ENCODE measurements around the gene PFDN2. TPM values are rescaled to one million over a fixed set of nuclear protein-coding genes. Genes with fewer than 3 reads are reported as not detected.

The PFDN2 gene
- total RNA-seq, 2 donors from 2014 or later, result 33.6 to 36.0 TPM

DNA sequence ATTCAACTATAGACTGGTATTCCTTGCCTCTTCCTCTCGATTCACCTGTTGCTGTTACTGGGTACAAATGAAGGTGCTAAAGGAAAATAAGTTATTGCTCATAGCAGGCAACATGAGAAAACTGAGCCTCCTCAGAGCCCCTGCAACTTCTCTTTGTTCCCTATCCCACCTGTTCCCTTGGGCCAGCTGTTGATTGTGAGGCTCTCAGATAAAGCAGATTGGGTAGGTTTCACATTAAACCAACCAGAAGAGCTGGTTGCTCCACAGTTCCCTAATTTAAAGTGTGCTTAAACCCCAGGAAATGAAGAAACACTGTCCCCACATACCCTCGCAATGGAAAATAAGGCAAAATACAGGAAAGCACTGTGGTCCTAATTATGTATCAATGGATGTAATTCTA, 9.8 kb upstream of the PFDN2 start:
- no peak for TF ChIP-seq POLR2A (IDR thresholded peaks at IDR 0.05)
- TF ChIP-seq, protein P1, sequence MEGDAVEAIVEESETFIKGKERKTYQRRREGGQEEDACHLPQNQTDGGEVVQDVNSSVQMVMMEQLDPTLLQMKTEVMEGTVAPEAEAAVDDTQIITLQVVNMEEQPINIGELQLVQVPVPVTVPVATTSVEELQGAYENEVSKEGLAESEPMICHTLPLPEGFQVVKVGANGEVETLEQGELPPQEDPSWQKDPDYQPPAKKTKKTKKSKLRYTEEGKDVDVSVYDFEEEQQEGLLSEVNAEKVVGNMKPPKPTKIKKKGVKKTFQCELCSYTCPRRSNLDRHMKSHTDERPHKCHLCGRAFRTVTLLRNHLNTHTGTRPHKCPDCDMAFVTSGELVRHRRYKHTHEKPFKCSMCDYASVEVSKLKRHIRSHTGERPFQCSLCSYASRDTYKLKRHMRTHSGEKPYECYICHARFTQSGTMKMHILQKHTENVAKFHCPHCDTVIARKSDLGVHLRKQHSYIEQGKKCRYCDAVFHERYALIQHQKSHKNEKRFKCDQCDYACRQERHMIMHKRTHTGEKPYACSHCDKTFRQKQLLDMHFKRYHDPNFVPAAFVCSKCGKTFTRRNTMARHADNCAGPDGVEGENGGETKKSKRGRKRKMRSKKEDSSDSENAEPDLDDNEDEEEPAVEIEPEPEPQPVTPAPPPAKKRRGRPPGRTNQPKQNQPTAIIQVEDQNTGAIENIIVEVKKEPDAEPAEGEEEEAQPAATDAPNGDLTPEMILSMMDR (IDR thresholded peaks at IDR 0.05), result no peak
- H3K36me3 ChIP-seq, result peaks cover 5 to 11% of the 10 kb centered on the region in 2 donors
- H3K4me1 ChIP-seq (replicated peaks), result no peaks in the 10 kb centered on the region
- 87% methylated on average over 2 of the region's 2 CpGs for WGBS
- no peaks in the 10 kb centered on the region for H3K27me3 ChIP-seq (replicated peaks; ENCODE audit: insufficient read depth)
- intact Hi-C loops (cut with DNase I), result no loop called here
- H3K27ac ChIP-seq, result no peak overlapping the region
- H3K4me3 ChIP-seq, result no peak overlapping the region
- no peaks in the 10 kb centered on the region for H3K9me3 ChIP-seq
- no peak for DNase-seq (ENCODE audit: low spot score)

DNA sequence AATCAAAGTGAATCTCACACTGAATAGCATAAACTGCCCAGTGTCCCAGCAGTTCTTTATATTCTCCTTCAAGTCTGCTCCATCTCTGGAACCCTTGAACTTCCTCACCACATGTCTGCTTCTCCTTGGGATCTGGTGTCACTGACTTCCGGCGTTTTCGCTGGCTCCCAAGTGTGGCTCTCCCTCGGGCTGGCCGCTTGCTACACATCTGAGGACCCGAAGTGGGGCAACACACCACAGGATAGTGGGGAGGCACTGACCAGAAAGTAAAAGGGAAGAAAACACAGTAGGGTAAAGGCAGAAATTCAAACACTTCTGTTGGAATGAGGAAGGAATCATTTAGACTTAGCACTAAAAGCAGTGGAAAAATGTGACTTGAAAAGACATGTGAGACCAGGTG, 5.1 kb upstream of the PFDN2 start:
- Histone ChIP-seq H3K4me3 (no peak overlapping the region), H3K27ac (no peak overlapping the region), H3K9me3 (no peaks in the 10 kb centered on the region), H3K27me3 (replicated peaks; ENCODE audit: insufficient read depth) (no peaks in the 10 kb centered on the region), H3K4me1 (replicated peaks) (peaks cover 11% of the 10 kb centered on the region), H3K36me3 (peaks cover 8 to 25% of the 10 kb centered on the region in 2 donors)
- 85% methylated on average over 6 of the region's 6 CpGs for WGBS
- TF ChIP-seq, protein P1 (IDR thresholded peaks at IDR 0.05), result no peak
- TF ChIP-seq POLR2AphosphoS5 (IDR thresholded peaks at IDR 0.05), result no peak
- no peak for TF ChIP-seq POLR2A (IDR thresholded peaks at IDR 0.05)
- no peak for DNase-seq (ENCODE audit: low spot score)
- intact Hi-C loops (cut with DNase I), result no loop called here

DNA sequence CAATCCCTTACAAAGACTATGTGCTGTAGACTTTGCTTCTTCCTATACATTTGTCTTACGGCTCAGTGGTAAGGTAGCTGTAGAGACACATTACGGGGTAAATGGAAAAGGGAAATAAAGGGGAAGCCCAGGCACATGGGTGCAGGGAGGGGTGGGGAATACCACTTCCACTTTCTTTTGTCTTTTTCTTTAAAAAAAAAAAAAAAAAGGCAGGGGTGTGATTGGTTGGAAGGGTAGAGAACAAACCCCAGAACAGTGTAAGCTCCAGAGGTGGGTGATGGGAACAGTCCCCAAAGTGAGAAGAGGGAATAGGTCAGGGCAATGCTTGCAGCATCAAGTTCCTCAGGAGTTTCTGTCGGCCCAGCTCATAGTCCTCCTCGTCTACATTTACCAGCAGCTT, 4.0 kb upstream of the PFDN2 start:
- no peak for DNase-seq (ENCODE audit: low spot score)
- Histone ChIP-seq H3K4me1 (replicated peaks) (peaks cover 11% of the 10 kb centered on the region), H3K9me3 (no peaks in the 10 kb centered on the region), H3K27me3 (replicated peaks; ENCODE audit: insufficient read depth) (no peaks in the 10 kb centered on the region), H3K4me3 (no peak overlapping the region), H3K36me3 (peaks cover 8 to 25% of the 10 kb centered on the region in 2 donors), H3K27ac (no peak overlapping the region)
- intact Hi-C loops (cut with DNase I), result no loop called here
- 76% methylated on average over 4 of the region's 4 CpGs for WGBS
- TF ChIP-seq, protein P1 (IDR thresholded peaks at IDR 0.05), result no peak
- TF ChIP-seq POLR2AphosphoS5 (IDR thresholded peaks at IDR 0.05) (no peak), POLR2A (IDR thresholded peaks at IDR 0.05) (no peak)

DNA sequence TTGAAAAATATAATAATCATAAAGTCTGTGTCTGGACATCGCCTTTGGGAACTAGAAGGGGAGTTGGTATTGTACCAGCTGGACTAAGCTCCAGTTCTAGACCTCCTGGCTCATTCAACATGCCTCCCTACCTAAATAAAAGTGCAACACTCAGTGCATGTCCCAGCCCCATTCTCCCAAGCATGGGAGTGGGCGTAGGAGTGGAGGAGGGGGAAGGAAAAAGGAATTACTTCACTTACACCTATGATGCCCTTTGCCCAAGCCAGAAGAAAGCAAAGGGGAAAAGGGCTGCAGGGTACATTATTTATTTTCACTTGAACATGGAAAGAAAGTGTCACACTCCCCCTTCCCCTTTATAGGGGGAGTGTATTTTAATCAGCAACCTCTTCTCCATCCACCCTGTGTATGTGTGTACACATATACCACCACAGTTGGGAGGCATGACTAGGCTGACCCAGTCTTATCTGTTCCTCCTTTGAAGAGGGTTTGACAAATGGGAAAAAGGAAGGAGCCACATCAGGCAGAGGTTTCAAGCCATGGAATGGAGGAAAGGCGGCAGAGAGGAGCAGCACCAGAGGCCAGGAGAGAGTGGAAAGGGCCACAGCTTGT, 3.3 kb upstream of the PFDN2 start:
- intact Hi-C loops (cut with DNase I), result no loop called here
- H3K4me1 ChIP-seq (replicated peaks), result peaks cover 11% of the 10 kb centered on the region
- TF ChIP-seq, protein P1 (IDR thresholded peaks at IDR 0.05), result no peak
- no peak for TF ChIP-seq POLR2A (IDR thresholded peaks at IDR 0.05)
- TF ChIP-seq POLR2AphosphoS5 (IDR thresholded peaks at IDR 0.05), result no peak
- WGBS, result 86% methylated on average over 3 of the region's 3 CpGs
- no peak overlapping the region for H3K27ac ChIP-seq
- peaks cover 8 to 25% of the 10 kb centered on the region in 2 donors for H3K36me3 ChIP-seq
- no peaks in the 10 kb centered on the region for H3K27me3 ChIP-seq (replicated peaks; ENCODE audit: insufficient read depth)
- no peak overlapping the region for H3K4me3 ChIP-seq
- DNase-seq (ENCODE audit: low spot score), result no peak
- H3K9me3 ChIP-seq, result no peaks in the 10 kb centered on the region
